Activated CD4-positive, CD25-positive, alpha-beta regulatory T cell treated with anti-CD3 and anti-CD28 coated beads, Interleukin-2, amount 50 U/mL, for 24 hours (primary cell): ENCODE measurements around the gene SERINC1.
A peak's percentile ranks its signal among the peaks of the same experiment; 100 is the strongest.

Experiments
- ATAC-seq, 2 donors: fragments of 150-1000 bp; cut with Tn5 transposase; one replicate each; pipeline ENCODE4 v1.10.0; 2021; ENCODE audit warnings: mild to moderate bottlenecking in 1 of 2, moderate library complexity in 1 of 2

Gene SERINC1

DNA sequence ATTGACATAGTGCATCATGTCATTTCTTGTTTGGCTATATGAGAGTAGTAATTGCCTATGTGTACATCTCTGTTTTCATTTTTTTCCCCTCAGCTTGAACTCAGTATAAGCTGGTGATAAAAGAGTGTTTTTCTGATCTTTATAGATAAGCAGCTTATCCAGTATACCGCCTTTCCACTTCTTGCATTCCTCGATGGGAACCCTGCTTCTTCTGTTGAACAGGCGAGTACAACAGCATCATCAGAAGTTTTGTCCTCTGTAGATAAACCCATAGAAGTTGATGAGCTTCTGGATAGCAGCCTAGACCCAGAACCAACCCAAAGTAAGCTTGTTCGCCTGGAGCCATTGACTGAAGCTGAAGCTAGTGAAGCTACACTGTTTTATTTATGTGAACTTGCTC lies 39.8 kb downstream of the SERINC1 start:
- ATAC-seq: no peak

GRCh38 chr6:122429323-122429722 lies 42.3 kb downstream of the SERINC1 start:
- ATAC-seq: no peak

GRCh38 chr6:122428781-122429180 lies 42.8 kb downstream of the SERINC1 start:
- ATAC-seq: no peak

- no peak for ATAC-seq
Measured at GRCh38 chr6:122426597-122426996, 45.0 kb downstream of the SERINC1 start.

DNA sequence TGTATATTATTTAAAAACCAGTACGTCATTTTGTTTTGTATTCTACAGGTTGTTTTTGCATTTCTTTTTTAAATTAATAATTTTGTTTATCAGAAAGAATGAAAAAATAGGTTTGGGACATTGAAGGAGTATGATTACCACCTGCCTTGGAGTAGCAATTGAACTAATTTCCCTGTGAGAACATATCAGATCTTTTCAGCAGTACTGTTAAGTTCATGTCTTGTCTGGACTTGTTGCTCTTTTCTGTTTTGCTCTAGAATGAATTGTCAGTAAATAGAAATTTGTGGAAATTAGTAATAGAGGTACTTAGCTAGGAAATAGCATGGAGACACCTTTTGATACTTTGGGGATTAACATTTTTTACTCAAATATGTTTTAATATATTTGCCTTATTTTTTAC lies 47.9 kb downstream of the SERINC1 start:
- ATAC-seq: no peak

DNA sequence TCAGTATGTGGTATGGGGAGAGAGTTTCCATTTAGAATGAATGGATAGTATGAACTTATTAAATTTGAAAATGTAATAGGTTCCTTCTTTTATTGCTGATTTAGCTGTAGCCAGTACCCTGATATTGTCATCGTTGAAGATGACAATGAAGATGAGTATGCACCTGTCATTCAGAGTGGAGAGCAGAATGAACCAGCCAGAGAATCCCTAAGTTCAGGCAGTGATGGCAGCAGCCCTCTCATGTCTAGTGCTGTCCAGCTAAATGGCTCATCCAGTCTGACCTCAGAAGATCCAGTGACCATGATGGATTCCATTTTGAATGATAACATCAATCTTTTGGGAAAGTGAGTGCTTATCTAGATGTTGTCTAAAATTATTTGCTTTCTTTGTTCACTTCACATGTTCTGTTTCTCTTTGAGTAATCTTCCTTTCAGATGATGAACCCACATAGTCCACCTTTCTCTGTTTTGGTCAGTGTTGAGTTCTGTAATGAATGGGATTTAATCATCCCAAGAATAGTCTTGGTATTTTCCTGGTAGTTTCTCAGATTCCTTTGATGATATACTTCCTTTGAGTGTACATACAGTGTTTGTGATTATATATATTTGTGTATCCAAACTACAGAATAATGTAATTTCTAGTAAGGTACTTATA lies 48.9 kb downstream of the SERINC1 start:
- ATAC-seq: no peak

DNA sequence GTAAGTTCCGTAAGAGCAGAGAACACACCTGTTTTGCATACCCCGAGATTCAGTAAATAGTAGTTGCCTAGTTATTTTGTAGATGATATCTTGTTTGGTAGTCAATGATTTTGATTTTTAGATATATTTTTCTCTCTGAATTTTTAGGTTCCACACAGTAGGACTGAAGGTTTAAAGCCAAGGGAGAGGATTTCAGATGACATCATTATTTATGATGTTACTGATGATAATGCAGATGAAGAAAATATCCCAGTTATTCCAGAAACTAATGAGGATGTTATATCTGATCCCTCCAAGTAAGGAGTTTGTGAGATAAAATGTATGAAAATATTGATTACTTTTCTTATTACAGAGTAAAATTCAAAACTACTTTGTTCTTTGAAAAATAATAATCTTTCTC lies 49.6 kb downstream of the SERINC1 start:
- no peak for ATAC-seq

DNA sequence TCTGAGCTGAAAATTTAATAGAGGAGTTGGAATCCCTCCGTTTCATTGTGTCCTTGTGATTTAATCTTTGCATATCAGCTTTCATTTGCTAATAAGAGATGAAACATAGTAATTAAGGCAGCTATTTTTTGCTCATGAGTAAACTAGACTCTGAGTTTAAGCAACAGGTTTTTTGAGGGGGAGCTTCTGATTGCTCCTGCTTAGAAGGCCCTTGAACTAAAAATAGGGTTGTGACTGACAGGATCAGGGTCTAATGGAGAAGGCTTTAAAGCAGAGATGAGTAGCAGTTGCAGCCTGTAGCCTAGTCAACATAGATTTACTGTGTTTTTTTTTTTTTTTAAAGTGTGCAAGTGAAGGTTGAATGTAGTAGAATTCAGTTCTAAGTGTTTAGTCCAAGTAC lies 54.8 kb downstream of the SERINC1 start:
- ATAC-seq: no peak

- ATAC-seq: no peak
Measured at GRCh38 chr6:122412001-122412400, 59.6 kb downstream of the SERINC1 start.

DNA sequence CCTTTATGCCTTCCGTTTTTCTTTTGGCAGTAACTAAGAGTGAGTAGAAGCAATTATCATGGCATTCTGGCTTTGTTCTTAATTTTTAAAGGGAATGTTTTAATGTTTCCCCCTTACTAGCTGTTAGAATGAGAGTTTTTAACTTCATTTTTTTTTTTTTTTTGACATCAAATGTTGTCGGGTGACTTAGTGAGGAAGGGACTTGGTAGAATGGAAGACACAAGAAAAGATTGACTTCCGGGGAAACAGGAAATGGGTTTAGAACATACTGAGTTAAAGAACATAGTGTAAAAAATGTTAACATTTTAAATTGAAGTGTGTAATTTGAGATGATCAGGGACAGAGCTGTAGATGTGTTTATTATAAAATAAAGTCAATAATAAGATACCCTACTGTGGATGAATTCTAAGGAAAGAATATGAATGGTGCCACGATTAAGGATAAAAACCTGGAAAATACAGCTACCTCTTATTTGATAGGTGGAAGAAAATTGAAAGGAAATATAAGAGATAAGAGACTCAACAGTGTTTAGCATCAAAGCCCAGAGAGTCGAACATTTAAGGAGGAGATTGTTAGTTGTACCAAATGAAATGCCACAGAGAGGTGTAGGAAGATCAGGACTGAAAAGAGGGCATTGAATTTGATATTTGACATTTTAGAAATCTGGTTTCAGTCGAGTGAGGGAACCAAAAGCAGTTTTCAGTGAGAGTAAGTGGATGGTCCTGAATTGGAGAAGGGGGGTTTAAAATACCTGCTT lies 62.7 kb downstream of the SERINC1 start:
- ATAC-seq: peak in 1 of 2 donors; percentile 48

DNA sequence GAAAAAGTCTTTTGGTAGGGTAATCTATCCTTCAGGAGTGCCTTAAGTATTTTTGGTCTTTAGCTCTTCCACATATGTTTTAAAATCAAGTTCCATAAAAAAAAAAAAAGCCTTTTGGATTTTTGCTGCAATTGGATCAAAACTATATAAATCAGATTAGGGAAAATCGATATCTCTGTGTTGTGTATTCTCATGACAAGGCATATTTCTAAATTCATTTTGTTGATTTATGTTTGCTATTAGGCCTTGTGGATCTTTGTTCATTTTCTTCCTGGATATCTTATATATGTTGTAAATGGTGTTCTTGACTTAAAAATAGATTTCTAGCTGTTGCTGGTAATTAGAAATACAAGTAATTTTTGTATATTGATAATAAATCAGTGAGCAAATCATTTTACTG lies 63.4 kb downstream of the SERINC1 start:
- ATAC-seq: no peak

- no peak for ATAC-seq
Measured at GRCh38 chr6:122407712-122408111, 63.9 kb downstream of the SERINC1 start.

DNA sequence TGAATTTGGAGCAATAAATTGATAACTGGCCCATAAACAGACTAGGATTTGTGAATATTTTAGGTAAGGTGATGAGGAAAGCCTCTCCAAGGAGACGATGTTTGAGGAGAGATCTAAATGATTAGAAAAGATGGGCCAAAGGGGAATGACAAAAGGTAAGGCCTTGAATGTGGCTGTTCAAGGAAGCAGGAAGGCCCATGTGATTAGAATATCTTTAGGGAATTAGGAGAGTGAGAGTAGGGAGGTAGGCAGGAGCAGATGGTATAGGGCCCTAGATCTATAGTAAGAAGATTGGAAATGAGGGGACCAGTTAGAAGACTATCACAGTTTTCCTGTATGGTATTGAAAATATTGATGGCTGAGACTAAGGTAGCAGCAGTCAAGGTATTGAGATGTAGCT lies 65.4 kb downstream of the SERINC1 start:
- no peak for ATAC-seq

GRCh38 chr6:122405417-122405816 lies 66.2 kb downstream of the SERINC1 start:
- ATAC-seq: no peak

DNA sequence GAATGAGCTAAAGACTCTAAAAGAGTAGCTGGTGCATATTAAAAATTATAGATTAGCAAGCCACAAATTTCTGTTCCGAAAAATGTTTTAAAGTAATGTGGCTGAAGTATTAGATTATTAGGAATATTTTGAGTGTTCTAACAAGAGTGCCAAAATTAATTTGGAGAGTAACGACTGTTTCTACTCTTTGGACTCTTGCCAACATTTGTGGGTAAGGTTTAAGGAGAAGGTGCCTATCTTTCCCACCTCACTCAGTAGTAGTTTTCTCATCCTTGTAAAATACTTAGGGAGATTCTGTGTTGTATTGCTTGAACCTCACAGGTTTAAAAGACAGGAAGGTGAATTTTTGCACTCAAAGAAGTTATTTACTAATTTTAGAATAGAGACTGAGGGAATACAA lies 67.2 kb downstream of the SERINC1 start:
- ATAC-seq: no peak

- no peak for ATAC-seq
Measured at GRCh38 chr6:122401104-122401503, 70.5 kb downstream of the SERINC1 start.

GRCh38 chr6:122400462-122401089 lies 71.0 kb downstream of the SERINC1 start:
- no peak for ATAC-seq

GRCh38 chr6:122400121-122400450 lies 71.5 kb downstream of the SERINC1 start:
- no peak for ATAC-seq

GRCh38 chr6:122399348-122400120 lies 72.1 kb downstream of the SERINC1 start, which contains the start of gene HSF2:
TSS of gene HSF2 (plus strand) at chr6:122399652. CDS start at chr6:122399738, 86 bp downstream.
- ATAC-seq: peak; percentile 99

DNA sequence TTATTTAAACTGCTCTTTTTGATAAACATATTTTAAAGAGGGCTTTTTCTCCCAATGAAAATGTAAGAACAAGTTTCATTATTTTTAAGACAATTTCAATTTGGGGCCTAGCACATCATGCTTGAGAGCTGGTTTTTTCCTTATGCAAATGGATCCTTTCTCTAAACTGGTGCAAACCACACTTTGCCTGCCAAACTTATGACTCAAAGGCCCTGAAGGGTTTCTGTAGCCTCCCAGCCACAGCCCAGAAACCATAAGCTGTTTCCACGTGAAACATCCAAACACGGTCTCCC lies 72.6 kb downstream of the SERINC1 start:
- no peak for ATAC-seq

GRCh38 chr6:122394016-122394415 lies 77.6 kb downstream of the SERINC1 start:
- no peak for ATAC-seq

- peak; percentile 90 to 94 for ATAC-seq
Measured at GRCh38 chr6:122393351-122393896, 78.2 kb downstream of the SERINC1 start.
